ENCODE results near the gene AKAP8L.

The AKAP8L gene

DNA sequence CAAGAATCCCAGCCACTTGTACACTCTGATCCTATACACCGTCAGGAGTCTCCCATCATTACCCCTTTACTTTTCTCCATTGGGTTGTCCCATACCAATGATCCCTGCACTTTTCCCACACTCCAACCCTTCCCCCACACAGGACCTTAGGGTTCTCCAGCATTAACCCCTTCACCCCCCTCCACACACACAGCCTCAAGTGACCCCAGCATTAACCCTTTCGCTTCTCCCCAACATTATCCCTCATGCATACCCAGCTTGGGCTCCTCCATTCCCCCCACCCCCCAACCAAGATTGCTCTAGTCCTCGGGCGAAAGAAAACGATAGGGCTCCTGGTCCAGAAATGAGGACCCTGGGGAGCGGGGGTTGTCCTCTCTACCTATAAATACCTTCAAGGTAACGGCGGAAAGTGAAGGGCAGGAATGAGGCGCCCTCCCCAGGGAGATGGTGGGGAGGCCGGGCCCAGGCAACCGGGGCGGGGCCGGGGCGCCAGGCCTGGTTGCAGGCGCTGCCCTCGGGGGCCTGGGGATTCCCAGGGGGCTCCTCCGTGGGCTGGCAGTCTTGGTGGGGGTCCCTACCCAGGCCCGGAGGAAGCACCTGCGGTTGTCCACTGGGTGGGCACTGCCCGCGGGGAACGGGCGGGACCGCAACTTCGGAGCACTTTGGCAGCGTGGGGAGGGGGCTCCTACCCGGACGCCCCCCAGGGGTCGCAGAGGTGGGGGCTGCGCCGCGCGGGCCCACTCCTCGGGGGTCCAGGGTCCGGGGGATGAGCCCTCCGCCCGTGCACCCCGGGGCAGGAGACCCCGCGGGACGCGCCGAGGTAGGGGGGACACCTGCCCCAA lies 30.2 kb upstream of the AKAP8L start:
- no peak for DNase-seq

DNA sequence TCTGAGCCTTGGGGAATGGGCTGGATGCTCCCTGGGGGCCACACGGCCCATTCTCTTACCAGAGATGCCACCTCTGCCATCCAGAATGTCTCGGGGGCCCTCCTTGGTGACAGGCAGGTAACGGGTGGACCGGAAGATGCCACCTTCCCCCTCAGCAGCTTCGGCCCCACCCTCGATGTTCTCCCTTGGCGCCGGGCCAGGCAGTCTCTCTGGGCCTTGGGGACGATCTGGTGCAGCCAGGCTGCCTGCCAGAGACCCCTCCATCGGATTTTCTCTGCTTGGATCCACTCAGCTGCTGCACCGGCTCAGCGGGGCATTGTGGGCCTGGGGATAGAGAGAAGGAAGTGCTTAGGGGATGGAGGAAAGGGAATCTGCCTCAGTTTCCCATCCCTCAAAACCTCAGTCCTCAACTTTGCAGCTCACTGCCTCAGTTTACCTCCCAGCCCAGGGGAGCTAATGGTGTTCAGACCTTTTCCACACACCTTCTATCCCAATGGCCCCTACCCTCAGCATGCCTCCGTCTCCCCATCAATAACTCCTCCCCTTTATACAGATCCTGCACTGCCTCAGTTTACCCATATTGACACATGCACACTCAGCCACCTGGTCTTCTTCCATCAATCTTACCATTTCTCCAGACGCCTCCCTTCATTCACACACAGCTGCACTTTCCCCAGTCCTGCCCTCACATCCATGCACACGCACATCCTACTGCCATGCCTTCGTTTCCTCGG lies 29.4 kb upstream of the AKAP8L start:
- DNase-seq = no peak

DNA sequence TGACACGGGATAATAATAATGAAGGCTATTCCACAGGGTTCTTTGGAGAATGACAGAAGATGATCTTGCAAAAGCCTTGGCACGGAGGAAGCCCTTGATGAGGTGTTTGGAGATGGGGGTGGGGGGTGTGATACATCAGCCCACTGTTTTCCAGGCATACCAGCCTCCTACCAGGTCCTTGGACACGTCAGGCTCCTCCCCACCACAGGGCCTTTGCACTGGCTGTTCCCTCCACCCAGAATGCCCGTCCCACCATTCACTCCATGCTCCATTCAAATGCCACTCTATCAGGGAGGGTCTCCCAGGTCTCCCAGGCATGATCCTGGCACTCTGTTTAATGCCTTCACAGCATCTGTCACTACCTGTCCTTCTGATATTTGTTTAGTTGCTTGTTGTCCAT lies 28.3 kb upstream of the AKAP8L start:
- no peak for DNase-seq

DNA sequence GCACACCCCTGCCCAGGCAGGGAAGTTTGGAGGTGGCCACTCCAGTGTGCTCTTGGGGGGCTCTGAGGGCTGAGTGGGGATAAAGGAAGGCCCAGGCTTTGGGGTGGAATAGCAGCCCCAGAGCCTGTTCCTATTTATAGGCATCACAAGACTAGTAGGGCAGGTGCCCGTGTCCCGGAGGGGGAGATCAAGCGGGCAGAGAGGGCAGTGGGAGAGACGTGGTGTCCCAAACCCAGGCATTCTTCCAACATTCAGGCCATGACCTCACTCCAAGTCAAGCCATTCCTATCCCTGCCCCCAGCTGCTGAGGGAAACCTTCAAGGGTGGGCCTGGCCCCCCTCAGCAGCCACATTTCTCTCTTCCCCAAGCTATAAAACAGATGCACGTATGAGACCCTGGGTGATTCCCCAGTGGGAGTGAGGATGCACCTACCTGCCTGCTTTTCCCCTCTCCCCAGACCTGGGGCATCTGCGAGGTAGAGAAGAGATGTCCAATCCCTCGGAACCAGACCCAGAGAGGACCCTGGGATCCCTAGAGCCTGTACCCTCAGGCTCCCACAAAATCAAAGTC lies 27.1 kb upstream of the AKAP8L start:
- no peak for DNase-seq

DNA sequence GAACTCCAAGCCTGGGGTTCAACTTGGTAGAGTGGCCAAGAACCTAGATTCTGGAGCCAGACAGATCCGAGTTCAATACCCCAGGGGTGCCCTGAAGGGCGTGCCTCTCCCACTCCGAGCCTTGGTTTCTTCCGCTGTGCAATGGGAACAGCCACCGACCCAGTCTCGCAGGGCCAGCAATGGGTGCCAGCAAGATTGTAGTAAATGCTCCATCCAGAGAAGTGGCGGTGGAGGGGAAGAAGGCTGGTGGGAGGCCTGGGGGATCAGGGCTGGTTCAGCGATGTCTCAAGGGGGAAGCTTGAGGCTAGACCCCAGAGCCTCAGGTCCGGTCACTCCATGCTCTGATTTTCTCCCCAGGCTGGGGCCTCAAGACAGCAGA lies 26.4 kb upstream of the AKAP8L start:
- DNase-seq = no peak

DNA sequence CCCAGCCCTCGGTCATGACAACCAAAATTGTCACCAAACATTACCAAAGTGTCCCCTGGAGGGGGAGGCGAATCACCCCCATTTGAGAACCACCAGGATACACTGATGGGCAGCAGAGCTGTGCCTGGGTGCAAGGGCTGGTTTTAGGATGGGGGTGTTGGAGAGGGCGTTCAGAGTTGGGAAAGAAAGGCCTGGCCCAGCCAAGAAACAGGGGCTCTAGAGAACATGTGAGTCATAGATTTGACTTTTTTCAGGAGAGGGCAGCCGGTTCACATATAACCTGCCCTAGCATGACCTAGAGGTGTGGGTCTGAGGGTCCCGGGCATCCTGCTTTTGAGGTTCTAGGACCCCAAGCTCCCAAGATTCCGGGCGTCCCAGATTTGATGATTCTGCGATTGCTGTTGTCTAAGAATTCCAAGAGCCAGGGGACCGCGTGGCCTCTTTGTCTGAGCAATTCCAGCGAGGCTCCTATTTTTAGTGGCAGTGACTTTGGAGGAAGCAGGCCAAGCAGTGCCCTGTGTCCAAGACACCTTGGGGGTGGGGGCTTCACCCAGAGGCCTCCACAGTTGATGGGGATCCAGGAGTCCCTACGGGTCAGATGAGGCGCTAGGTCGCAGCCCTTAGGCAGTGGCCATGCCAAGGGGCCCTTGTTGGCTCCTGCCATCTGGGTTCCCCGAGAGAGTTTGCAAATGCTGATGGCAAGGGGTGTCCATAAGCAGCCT lies 25.9 kb upstream of the AKAP8L start:
- DNase-seq = no peak

DNA sequence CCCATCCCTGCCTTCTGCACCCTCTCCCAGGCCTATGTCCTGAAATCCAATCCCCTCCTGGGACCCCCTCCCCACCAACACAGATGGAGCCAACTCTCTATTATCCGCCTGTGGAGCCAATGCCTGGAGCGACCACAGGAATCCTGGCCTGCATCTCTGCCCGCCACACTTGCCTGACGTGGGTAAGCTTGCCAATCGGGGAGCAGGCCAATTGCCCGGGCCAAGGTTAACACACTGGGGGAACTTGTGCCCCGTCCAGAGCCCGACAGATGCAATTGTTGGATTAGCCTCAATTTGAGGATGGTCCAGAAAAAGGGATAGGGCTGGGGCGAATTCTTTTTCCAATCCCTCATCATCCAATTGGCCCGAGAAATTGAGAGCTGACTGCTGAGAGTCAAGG lies 25.1 kb upstream of the AKAP8L start:
- DNase-seq = no peak

DNA sequence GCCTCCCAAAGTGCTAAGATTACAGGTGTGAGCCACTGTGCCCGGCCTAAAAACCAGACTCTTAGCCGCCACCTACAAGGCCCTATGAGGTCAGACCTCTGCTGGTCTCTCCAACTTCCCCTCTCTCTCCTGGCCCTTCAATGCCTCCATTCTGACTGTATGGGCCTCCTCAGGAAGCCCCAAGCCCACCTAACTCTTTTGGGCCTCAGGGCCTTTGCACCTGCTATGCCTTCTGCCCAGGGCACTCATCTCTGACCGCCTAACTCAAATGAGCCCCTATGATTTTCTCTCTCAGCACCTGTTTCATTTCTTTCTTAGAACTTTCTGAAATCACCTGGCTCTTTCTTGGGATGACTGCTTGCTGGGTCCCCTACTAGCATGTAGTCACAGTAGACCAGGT lies 24.5 kb upstream of the AKAP8L start:
- no peak for DNase-seq

DNA sequence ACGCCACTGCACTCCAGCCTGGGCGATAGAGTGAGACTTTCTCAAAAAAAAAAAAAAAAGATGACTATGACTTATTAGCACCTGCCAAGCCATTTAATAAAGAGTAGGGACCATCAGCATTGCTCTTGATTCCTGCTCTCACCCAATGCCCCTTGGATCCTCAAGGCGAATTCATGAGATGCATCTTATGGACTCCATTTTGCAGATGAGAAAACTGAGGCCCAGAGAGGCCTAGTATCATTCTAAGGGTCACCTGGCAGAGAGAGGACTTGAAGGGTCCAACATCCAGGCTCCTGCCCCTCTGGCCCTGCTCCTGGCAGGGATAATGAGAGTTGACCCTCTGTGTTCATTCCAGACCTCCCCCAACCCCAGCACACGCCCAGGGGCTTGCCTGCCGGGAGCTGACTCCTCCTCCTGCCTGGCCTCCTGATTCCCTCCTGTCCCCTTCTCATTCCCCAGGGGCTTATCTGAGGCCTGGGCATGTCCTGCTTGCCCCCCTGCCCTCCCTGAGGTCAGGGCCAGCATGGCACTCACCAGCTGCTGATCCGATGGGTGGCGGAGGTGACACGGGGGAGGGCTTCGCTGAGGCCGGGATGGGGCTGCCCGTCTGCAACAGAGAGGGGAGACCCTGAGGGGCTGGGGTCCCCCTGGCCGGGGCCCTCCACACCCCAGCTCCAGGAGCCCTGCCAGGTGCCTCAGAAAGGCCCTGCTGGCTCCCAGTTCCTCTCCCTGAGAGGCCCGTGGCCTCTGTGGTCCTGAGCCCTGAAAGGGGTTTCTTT lies 23.5 kb upstream of the AKAP8L start:
- DNase-seq = no peak

DNA sequence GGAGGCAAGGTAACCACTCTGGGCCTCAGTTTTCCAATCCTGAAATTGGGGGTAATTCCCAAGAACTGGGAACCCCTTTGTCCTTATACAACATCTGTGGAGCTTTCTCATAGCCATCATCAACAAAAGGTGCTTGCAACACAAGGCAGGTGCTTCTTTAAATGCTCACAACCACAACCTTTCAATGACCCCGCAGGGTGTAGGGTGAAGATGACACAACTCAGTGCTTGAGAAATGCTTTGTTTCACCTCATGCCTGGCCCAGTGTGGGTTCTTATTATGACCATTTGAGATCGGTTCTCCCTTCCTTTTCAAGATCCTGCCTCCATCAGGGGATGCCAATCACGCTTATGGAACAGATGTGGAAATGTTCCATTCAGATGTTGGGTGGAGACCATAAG lies 22.5 kb upstream of the AKAP8L start:
- no peak for DNase-seq

DNA sequence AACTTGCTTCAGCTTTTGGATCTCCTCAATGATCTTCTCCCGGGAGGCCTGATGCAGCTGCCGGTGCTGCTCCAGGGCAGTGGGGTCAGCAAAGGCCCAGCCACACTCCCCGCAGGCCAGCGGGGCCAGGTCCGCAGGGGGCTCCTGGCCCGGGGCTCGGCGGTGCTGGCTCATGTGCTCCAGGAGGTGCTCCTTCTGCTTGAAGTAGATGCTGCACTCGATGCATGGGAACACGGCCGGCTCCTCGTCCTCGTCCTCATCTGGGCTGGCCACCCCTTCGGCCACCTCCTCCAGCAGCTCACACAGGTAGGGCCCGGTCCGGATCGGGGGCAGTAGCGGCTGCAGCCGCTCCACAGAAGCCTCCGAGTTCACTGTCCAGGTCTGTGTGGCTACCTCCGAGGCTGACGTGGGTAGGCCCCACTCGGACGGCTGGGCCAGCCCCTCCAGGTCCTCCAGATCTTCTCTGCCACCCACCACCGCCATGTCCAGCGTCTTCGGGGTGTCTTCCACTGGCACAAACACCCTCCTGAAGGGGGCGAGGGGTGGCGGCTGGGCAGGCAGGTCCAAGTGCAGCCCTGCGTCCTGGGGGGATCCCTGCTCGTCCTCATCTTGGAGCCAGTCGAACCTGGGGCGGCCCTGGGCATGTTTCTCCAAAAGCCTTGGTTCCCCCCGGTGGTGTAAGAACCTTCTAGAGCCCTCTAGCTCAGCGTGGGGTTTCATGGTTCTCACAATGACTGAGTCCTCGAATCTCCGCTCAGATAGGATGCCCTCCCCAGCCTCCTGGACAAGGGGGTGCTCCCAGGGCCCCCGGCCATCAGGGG lies 21.2 kb upstream of the AKAP8L start:
- no peak for DNase-seq

DNA sequence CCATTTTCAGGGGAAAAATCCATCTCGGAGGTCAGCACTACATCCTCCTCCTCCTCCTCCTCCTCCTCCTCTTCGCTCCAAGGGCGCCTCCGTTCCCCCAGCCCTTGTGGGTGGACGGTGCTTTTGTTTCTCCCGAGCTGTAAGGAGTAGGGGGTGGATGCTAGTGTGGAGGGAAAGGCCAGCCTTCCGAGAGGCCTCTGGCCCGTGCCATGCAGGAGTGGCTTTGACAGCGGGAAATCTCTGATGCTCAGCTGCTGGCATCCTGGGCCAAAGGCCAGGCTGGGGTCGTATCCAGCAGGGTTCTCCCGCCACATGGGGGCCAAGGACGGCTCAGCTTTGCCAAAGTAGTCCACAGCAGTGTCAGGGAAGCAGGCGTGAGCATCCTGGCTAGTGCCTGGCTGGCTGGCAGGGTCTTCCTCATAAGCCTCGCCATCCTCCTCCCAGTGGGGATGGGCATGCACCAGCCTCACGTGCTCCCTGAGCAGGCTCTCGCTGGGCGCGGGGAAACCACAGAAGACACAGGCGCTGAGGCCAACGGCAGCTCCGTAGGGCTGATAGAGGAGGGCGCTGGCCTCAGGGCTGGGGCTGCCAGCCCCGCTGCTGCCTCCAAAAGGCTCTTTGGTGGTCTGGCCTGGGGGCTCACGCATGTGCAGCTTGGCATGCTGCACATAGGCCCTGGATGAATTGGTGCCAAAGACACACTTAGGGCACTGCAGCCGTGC lies 20.5 kb upstream of the AKAP8L start:
- no peak for DNase-seq

DNA sequence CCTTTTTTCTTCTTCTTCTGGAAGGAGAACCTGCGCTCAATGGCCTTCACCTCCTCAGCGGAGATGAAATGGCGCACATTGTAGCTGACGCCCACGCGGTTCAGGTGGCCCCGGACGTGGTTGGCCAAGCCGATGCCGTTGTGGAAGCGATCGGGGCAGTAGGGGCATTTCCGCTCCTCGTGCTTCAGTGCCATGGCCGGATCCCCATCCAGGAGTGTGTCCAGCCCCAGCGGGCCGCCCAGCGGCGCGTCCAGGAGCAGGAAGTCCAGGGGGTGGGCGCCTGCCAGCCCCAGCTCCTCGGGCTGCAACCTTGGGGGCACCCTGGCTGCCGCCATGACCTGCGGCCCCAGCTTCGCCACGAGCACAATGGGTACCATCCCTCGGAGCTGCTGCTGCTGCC lies 19.8 kb upstream of the AKAP8L start:
- no peak for DNase-seq

DNA sequence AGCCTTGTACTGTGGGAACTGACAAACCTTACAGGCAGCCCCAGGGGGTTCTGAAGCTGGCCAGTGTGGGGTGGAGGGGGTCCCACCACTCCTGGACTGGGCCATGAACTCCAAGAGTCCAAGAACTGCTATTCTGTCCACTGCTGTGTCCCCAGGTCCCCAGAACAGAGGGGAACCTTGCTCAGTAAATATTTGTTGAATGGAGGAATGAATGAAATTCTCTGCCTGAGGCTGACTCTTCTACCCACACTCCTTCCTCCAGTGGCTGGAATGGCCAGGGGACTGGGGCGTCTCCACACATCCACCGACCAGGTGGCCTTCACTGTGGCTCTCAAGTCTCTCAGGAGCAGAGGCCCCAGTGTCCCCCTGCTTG lies 19.3 kb upstream of the AKAP8L start:
- no peak for DNase-seq

DNA sequence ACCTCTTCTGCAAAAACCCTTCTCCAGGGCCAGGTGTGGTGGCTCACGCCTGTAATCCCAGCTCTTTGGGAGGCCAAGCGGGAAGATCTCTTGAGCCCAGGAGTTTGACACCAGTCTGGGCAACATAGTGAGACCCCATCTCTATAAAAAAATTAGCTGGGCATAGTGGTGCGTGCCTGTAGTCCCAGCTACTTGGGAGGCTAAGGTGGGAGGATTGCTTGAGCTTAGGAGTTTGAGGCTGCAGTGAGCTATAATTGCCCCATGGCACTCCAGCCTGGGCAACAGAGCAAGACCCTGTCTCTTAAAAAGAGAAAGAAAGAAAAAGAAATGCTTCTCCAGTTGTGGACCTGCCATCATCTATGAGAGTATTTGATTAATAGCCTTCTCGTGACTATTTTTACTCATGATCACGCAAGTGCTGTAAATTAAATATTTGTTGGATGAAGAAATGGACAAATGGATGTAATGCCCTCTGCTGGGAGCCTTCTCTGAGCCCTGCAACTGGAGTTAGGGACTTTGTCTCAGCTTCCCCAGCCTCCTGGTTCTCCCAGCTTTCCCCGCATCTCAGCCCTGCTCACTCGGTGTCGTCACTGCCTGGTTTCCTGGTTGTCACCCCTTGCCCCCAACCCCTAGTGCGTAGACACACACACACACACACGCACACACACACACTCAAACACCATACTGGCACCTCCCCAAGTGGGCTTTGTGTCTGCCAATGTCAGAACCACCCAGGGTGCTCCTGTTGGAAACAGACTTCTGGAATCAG lies 18.8 kb upstream of the AKAP8L start:
- DNase-seq = no peak

DNA sequence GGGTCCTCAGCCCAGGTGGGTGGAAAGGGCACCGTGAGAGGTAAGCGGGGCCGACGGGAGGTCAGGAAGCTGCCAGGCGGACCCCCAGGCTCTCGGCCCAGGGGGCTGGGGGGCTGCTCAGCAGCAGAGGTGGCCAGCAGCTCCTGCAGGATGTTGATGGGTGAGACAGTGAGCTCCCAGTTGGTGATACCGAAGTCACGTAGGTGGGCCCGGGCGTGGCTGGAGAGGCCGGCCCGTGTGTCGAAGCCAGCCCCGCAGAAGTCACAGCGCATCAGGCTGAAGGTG lies 18.0 kb upstream of the AKAP8L start:
- DNase-seq = no peak

DNA sequence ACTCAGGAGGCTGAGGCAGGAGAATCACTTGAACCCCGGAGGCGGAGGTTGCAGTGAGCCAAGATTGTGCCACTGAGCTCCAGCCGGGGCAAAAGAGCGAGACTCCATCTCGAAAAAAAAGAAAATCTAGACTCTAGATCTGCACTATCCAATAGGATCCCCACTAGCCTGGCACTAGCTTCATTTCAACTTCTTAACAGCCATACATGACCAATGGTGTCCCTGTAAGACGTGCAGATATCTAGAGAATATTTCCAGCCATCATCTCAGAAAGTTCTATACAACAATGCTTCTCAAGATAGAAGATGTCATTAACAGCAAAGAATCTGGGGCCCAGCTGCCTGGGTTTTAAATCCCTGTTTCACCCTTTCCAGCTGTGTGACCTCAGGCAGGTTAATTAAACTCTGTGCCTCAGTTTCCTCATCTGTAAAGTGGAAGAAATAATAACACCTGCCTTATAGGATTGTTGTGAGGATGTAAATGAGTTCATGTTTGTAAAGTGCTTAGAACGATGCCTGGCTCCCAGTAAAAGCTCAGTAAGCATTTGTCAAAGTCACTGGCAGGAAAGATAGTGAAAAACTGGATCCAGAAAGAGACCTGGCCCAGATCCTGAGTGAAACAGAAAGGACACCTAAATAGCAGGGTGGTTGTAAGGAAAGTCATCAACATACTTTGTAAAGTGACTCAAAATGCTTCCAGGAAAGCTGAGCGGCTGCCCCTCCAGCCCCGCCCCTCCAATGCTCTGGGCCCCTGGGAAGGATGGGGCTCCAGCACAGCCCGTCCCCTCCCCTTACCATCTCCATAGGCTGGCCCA lies 17.4 kb upstream of the AKAP8L start:
- no peak for DNase-seq

DNA sequence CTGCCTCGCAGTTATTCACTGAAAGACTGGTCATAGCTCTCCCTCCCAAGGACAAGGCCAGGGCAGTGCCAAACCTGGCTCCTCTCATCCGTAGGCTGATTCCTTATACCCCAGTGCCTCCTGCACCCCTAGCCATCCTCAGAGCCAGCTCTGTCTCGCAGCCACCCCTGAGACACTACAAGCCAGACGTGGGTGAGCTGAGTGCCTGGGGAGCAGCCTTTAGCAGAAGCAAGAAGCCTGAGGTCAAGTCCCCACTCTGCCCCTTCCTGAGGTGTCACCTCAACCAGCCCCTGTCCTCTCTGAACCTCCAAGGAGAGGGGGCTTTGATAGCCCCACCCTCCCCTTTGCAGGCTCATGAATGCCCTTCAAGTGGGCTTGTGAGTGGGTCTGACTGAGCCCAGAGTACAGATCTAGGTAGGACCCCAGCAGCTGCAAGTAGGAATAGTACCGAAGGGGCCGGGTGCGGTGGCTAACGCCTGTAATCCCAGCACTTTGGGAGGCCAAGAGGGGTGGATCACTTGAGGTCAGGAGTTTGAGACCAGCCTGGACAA lies 14.8 kb upstream of the AKAP8L start:
- DNase-seq = no peak

Data from CD4-positive, alpha-beta T cell treated with Interleukin-12 subunit alpha and Interleukin-12 subunit beta, for 1 hour (primary cell).